RKO (cell line): ENCODE results near the gene CAMTA2.

Experiments used
- DNase-seq: peaks from one replicate; pipeline ENCODE4 v3.0.0-alpha.2; 2016; ENCODE audit warnings: low spot score

CAMTA2 gene

DNA sequence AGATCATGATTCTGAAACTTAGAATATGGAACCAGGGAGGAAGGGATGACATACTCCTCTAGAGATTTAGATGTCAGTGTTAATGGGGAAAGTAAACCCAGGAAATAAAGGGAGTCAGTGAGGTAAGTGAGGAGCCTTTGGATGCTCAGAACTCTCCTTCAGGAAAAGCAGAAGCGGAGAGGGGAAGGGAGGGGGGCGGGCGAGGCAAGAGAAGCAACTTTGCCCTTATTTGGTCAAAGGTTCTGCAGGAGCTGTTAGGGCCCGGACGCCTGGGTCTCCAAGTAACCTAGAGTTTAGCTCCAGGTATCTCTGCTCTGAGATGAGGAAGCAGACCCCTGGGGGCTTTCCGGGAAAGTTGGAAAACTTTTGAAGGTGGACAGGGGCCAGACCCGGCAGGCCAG, 40.5 kb downstream of the CAMTA2 start:
- peak; percentile 55 for DNase-seq

DNA sequence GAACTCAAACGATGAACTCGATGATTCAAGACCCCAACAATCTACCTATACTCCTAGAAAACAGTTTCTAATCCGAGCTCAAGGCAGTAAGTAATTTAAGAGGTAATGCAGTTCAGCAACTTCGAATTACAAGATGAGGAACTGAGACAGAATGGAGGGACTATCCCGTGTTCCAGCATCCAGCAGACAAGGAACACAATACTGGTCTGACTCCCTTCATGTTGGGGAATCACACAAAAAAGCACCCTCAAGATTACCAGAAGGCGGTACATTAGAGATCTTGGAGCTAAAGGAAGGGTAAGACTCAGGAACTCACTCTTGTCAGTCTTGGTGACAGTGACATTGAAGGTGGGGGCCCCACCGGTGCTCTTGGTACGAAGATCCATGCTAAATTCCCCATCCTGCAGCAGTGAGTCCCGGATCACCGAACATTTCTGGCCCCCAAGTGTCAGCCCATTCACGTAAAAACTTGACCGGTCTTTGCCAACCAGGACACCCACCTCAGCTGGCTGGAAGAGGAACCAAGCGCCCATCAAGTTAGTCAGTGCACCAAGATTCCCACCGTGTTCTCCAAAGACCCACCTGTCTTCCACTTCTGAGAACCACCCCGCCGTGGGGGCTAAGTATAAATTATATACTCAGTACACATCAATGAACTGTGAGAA, 41.0 kb downstream of the CAMTA2 start:
- DNase-seq, result no peak

DNA sequence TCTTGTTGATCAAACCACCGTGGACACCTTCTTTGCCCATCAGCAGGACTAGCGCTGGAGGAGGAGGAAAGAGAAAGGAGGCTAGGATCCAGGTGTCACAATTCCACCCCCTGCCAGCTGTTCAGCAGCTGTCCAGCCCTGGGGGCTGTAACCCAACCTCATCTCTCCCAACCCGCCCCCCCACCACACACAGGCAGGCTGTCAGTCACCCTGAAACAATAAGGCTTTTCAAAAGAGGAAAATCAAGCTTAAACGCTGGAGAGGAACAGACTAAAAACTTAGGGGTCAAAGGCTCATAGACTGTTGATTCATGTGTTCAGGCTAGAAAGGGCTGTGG, 41.6 kb downstream of the CAMTA2 start:
- DNase-seq, result peak; percentile 50

DNA sequence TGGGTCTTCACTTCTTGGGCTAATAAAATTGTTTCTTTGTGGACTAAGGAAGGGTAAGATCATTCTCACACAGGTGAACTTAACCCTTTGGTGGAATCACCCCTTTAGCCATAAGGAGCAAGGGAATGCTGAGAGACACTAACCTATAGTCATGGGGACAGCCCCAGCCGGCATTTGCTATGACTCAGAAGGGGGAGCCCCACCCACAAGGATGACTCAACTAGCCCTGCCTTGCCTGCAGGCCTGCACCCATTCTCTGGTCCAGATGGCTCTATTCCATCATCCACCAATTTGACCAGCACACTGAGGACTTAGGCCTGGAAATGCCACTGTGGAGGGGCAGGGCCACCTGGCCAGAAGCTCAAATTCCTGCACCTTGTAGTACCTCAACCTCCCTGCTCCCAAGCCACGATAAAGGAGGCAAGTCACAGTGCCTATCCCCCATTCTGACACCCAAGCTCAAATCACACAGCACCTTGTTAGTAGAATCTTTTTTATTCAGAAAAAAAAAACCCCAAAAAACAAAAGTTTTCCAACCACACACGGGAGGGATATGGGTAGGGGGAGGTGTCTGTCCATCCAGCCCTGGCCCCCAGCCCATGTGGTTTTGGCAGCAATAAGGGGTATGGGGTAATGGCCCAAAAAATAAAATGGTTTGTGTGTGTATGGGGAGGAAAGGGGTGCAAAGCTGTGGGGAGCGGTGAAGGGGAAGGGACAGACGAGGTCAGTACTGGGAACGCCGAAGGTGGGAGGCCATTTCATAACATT, 42.1 kb downstream of the CAMTA2 start:
- peak; percentile 96 for DNase-seq

DNA sequence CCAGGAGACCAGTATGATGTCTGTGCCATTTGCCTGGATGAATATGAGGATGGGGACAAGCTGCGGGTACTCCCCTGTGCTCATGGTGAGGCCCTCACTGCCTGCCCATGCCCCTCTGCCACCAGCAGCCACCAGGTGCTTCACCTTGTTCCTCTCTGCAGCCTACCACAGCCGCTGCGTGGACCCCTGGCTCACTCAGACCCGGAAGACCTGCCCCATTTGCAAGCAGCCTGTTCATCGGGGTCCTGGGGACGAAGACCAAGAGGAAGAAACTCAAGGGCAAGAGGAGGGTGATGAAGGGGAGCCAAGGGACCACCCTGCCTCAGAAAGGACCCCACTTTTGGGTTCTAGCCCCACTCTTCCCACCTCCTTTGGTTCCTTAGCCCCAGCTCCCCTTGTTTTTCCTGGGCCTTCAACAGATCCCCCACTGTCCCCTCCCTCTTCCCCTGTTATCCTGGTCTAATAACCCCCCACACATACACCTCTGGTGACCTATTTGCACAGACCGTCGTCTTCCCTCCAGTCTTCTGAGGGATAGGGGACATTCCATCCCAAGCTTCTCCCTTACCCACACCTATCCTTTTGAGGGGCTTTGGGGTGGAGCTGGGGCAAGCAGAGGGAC, 42.8 kb downstream of the CAMTA2 start:
- no peak for DNase-seq

DNA sequence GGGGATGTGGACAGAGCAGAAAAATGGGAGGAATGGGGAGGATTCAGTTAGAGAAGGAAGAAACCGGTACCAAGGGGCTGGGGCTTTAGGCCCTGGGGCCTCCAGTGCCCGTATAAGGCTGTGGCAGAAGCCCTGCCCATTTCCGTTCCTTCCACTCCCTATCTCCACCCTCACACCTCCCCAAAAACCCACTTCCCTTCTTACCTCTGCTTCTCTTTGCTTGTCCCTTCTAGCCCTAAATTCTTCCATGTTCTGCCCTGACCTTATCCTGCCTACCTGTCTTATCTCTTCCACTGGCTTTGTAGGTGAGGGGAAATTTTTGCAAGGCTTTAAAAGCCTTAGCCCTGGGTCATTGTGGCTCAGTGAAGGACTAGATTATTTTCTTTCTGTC, 43.3 kb downstream of the CAMTA2 start:
- no peak for DNase-seq

DNA sequence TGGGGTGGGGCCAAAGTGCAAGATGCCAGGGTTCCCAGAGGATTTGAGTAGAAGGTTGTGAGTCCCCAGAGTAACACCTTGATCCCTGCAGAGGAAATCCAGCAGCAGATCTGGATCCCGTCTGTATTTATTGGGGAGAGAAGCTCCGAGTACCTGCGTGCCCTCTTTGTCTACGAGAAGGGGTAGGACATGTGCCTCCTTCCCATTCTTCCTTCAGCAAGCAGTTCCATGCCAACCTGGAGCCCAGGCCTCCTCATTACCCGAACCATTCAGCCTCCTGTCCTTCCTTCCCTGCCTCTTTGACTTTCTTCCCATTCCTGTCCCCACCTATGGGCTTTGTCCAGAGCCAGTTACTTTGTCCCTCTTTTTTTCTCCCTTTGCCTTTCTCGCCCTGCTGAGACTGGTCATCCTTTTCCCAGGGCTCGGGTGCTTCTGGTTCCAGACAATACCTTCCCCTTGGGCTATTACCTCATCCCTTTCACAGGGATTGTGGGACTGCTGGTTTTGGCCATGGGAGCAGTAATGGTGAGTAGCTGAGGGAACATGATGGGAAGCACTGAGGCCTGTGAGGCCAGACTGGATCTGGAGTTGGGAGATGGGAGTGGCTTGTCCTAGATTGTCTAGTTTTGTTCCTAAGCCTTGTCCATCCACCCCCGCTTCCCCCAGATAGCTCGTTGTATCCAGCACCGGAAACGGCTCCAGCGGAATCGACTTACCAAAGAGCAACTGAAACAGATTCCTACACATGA, 44.5 kb downstream of the CAMTA2 start:
- DNase-seq, result no peak

DNA sequence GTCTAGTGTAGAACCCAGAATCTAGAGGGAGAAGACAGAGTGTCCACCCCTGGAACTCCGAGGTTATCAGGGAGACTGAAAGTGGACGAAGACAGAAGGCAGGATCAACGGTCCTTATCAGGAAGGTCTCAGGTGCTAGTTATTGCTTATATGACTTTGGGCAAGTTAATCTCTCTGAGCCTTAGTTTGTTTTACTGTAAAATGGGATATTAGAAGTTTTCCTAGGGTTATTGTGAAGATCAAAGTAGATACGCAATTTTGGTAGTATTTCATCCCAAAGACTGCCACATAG, 46.2 kb downstream of the CAMTA2 start:
- DNase-seq, result no peak

DNA sequence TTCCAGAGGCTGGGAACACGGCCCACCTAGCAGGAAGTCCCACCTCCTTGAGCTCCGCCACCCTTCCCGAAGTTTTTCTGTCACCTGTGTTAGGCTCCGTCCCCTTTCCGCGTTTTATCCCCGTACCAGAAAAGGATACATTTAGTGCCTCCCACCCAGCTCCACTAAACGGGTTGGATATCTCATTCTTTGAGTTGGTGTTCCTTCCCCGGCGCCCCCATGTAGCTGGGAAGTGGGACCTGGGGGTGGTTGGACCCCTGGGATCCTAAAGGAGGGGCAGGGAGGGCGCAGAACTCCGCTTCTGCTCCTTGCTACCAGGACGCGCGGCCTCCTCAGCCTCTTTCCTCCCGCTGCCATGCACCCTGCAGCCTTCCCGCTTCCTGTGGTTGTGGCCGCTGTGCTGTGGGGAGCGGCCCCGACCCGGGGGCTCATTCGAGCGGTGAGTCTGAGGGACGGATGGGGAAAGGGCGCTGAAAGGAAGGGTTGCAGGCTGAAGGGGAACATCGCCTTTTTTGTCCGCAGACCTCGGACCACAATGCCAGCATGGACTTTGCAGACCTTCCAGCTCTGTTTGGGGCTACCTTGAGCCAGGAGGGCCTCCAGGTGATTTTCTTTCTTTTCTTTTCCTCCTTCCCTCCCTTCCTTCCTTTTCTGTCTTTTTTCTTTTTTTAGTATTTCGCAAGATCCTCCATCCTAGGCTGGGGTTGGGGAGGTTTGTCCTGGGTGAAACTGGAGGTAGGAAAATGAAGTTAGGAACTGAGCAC, 46.7 kb downstream of the CAMTA2 start:
- peak; percentile 90 for DNase-seq

DNA sequence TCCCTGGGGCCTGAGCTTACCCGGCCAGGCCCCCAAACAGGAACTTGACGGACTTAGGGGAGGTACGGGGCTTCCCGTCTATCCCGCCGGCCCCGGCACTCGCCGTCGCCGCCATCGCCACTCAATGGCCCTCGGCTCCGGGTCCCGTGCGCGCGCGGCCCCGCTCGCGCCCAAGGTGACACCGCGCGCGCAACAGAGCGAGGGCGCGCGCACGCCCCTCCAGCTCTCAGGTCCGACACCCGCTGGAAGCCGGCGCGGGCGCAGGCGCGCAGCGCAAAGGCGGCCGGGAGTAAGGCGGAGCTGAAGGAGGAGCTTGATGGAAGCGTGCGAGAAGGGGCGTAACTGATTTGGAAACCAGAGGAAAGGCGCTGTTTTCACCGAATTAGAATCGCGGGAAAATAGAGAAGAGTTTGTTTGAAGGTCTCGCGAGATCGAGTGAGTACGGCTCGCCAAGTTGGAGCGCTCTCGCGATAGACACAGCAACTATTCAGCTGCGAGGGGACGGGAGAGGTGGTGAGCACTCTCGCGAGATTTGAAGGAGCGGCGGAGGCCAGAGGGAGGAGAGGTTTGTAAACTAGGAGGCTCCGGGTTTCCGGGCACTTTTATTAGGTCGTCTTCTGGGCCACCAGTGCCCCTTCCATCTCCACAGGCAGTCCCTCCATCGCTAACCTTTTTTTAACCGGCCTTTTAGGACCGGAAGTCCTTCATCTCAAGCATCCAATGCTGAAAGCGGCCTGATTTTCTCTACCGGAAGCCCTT, 47.5 kb downstream of the CAMTA2 start, which contains the start of the genes RNF167 and SLC25A11:
Gene RNF167 (plus strand): TSS at position 473 of the 759 bp plus-strand sequence. CDS start 642 bp downstream, outside the sequence.
Gene SLC25A11 (minus strand): TSS at position 251 of the 759 bp plus-strand sequence. CDS start 136 bp downstream, at position 115.
- peak; percentile 99 for DNase-seq

DNA sequence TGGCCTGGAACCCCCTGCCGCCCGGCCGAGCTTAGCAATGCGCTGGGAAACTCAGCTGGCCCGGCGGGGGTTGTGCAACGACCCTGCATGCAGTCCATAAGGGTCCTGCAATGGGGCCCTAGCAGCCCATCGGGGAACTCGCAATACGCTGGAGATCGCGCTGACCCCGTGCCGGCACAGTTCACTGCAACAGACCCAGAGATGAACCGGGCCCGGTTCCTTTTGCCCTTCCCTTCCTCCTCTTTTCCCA, 48.0 kb downstream of the CAMTA2 start:
- DNase-seq, result peak; percentile 17

DNA sequence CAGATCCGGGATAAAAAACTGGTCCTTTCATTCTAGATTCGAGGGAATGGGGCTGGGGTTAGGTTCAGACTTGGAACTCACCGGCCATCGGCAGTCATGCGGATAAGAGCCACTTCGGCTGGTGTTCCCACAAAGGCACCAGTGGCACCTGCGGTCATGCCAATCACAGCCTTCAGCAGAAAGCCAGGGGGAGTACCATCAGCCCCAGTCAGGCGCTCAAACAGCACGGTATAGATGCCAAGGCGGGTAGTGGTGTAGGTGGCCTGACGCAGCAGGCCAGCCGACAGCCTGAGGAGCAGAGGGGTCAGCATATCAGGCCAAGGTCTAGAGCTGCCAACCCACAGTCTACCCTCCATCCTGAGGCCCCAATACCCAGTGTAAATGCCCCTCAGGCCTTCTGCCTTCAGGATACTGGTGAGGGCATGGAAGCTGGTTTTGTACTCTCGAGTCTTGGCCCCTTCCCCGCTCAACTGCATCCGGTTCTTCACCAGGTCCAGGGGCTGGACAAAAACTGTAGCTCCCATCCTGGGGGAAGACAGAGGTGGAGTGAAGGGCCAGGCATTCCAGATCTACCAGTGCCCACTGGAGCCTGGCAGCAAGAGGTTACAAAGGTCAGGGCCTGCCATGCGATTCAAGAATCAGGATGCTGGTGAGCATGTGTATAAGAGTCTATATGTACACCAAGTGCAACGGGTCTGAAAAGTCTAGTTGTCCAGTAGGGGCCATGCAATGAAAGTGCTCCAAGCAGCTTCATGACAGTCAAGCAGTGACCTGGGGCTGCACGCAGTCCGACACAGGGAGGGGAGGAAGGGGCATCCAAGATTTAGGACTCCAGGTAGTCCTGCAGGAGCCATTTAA, 48.6 kb downstream of the CAMTA2 start:
- DNase-seq, result peak; percentile 42

DNA sequence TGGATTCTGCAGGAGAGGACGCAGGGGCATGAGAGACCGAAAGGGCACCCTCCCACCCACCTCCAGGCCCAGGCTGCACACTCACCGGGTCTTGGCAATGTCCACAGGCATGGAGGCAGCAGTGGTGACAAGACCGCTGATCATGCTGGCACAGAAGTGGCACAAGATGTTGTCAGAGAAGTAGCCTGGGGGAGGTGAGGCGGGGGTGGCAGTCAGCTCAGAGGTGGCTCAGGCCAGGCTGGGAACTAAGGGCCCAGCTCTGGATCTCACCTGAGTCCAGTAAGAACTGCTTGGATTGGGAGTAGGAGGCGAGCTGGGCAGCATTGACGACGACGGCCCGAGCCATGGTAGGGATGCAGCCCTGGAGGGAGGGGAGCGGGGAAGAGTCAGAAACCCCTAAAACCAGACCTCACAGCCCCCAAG, 49.4 kb downstream of the CAMTA2 start:
- DNase-seq, result no peak

DNA sequence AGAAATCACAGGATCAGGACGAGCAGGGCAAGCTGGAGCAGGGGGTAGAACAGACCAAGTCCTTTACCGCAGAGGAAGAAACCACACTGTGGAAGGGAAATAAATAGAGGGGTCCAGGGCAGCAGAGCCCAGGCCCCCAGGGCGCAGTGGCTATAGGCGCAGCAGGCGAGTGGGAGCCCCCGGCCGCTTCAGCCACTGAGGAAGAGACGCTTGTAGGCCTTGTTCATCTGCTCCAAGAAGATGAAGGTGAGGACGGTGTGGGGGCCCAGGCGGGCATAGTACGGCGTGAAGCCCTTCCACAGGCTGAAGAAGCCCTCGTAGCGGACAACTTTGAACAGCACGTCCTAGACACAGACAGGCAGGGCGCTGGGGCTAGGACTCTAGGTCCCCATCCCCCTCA, 49.9 kb downstream of the CAMTA2 start:
- DNase-seq, result no peak

DNA sequence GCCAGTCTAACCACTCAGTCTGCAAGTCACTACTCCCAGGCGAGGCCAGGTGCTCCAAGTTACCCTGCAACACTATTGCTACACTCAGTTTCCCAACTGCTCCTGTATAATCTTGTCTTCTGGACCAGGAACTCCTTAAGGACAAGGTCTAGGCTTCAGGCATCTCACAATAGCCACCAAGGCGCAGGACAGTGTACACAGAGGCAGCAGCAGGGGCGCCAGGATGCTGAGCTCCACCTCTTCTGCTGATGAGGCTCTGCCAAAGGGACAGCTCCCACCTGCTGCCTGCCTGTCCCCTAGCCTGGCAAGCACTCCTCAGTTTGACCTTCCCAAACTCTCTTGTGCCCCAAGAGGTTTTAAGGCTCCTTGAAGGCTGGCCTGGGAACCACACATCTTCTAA, 51.0 kb downstream of the CAMTA2 start:
- no peak for DNase-seq

DNA sequence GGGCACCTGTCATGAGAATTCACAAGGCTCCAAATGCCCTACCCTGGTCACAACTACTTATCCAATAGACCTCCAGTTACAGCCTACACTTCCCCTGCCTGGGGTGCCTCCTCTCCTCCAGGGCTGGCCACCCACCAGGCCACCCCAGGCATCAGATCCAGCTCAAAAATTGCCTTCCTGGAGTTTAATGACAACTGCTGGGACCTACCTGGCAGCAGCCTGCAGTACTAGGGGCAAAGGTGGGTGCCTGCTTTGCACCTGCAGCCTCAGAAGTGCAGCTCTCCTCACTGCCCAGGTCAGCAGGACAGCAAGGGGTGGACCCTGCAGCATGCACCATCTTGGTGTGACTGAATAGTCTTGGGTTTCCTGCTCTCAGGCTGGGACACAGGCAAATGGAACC, 51.8 kb downstream of the CAMTA2 start:
- DNase-seq, result no peak

DNA sequence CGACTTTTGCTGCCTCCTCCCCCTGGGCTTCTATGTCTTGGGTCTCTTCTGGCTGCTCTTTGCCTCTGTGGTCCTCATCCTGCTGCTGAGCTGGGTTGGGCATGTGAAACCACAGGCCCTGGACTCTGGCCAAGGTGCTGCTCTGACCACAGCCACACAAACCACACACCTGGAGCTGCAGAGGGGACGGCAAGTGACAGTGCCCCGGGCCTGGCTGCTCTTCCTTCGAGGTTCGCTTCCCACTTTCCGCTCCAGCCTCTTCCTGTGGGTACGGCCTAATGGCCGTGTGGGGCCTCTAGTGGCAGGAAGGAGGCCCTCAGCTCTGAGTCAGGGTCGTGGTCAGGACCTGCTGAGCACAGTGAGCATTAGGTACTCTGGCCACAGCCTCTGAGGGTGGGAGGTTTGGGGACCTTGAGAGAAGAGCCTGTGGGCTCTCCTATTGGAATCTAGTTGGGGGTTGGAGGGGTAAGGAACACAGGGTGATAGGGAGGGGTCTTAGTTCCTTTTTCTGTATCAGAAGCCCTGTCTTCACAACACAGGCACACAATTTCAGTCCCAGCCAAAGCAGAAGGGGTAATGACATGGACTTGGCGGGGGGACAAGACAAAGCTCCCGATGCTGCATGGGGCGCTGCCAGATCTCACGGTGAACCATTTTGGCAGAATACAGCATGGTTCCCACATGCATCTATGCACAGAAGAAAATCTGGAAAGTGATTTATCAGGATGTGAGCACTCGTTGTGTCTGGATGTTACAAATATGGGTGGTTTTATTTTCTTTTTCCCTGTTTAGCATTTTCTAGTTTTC, 53.1 kb downstream of the CAMTA2 start:
- DNase-seq, result peak; percentile 51

DNA sequence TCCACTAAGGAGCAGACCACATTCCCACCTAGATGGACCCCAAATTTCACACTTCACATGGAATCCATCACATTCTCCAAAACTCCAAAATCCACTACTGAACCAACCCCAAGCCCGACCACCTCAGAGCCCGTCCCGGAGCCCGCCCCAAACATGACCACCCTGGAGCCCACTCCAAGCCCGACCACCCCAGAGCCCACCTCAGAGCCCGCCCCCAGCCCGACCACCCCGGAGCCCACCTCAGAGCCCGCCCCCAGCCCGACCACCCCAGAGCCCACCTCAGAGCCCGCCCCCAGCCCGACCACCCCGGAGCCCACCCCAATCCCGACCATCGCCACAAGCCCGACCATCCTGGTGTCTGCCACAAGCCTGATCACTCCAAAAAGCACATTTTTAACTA, 53.8 kb downstream of the CAMTA2 start:
- DNase-seq, result no peak

DNA sequence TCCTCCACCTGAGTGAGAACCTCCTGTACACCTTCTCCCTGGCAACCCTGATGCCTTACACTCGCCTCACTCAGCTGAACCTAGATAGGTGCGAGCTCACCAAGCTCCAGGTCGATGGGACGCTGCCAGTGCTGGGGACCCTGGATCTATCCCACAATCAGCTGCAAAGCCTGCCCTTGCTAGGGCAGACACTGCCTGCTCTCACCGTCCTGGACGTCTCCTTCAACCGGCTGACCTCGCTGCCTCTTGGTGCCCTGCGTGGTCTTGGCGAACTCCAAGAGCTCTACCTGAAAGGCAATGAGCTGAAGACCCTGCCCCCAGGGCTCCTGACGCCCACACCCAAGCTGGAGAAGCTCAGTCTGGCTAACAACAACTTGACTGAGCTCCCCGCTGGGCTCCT, 54.7 kb downstream of the CAMTA2 start:
- no peak for DNase-seq

DNA sequence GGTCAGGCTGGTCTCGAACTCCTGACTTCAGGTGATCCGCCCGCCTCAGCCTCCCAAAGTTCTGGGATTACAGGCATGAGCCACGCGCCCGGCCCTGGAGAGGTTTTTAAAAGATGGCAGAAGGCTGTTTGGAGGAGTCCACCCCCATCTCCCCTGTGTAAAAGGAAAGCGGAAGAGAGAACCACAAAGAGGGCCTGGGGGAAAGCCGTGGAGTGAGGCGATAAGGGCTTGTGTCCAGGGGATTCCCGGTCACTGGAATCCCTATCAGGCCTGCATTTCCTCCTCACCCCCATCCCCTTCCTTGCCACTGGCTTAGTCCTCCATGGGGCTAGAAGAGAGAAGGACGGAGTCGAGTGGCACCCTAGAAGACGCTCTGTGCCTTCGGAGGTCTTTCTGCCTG, 55.5 kb downstream of the CAMTA2 start, which contains the start of gene GP1BA:
Gene GP1BA (plus strand): TSS at position 315 of the 400 bp plus-strand sequence. CDS start 328 bp downstream, outside the sequence.
- DNase-seq, result no peak
